GM12878 (cell line): ENCODE results near the gene MGST3. TPM values are rescaled to one million over a fixed set of nuclear protein-coding genes. Genes with fewer than 3 reads are reported as not detected.
A peak's percentile ranks its signal among the peaks of the same experiment; 100 is the strongest.

Source experiments
- ATAC-seq: fragments of 200-7000 bp; cut with Tn5 transposase; 3 replicates; pipeline ENCODE4 v1.9.1; 2020; ENCODE audit warnings: mild to moderate bottlenecking, moderate library complexity
- BruUV-seq: library from RNA; stranded (reverse); fragments of 400-500 nt; replicated peaks from 2 replicates; lab custom pipeline; 2021; lab: Mats Ljungman, UMichigan
- CTCF ChIA-PET: fragments of 300-600 bp; sonication (Branson Sonifier 250); formaldehyde crosslinking; extraction: SDS; loops from one replicate; lab custom pipeline; 2021; ENCODE audit warnings: inconsistent platforms; lab: Yijun Ruan, JAX
- POLR2A ChIA-PET: fragments of 350-600 bp; formaldehyde crosslinking; extraction: SDS; loops from one replicate; lab custom pipeline; 2021; ENCODE audit warnings: inconsistent platforms; lab: Charles Lee
- RAD21 ChIA-PET: fragments of 300-600 bp; sonication (Branson Sonifier 250); formaldehyde crosslinking; loops from one replicate; lab custom pipeline; 2023; ENCODE audit warnings: antibody characterized with exemption; ENCODE audit not compliant: unreplicated experiment; lab: Charles Lee
- SMC1A ChIA-PET: fragments of 300-600 bp; sonication (Branson Sonifier 250); formaldehyde crosslinking; loops from one replicate; lab custom pipeline; 2023; ENCODE audit not compliant: unreplicated experiment, uncharacterized antibody; lab: Charles Lee
- DNase-seq: peaks from one replicate; pipeline ENCODE4 v3.0.0-alpha.2; 2011; ENCODE audit warnings: low read depth, low spot score
- FAIRE-seq: peaks from 3 replicates; lab custom pipeline; 2011; peaks lifted over from hg19 to GRCh38; lab: Jason Lieb, UNC
- H2AFZ ChIP-seq: 2 replicates; pipeline ENCODE4 v1.6.0; 2011; ENCODE audit warnings: low read depth, low read length, control low read depth; ENCODE audit not compliant: control insufficient read depth
- H3K27ac ChIP-seq: 2 replicates; pipeline ENCODE4 v1.5.1; 2011; ENCODE audit warnings: control low read depth; ENCODE audit not compliant: control insufficient read depth, insufficient read depth
- H3K27me3 ChIP-seq, 2 experiments: replicated peaks in 1 of 2; 2 replicates each; pipeline versions ENCODE4 v1.6.0 to v1.6.1; 2011; ENCODE audit warnings: low read length in 1 of 2; ENCODE audit not compliant: control insufficient read depth in 2 of 2, insufficient read depth in 2 of 2
- H3K36me3 ChIP-seq, 2 experiments: 2 replicates each; pipeline ENCODE4 v1.5.1; 2011; ENCODE audit warnings: low read length in 1 of 2; ENCODE audit not compliant: control insufficient read depth in 2 of 2, insufficient read depth in 2 of 2
- H3K4me1 ChIP-seq: 2 replicates; pipeline ENCODE4 v1.6.1; 2011; ENCODE audit warnings: mild to moderate bottlenecking, low read length, moderate library complexity, mixed read lengths; ENCODE audit not compliant: control insufficient read depth, insufficient read depth
- H3K4me2 ChIP-seq: 2 replicates; pipeline ENCODE4 v1.6.0; 2011; ENCODE audit warnings: control low read depth; ENCODE audit not compliant: control insufficient read depth, insufficient read depth
- H3K4me3 ChIP-seq: fragments of 200-600 bp; sonication (generic); 2 replicates; pipeline ENCODE4 v1.5.1; 2016
- H3K79me2 ChIP-seq: 2 replicates; pipeline ENCODE4 v1.6.0; 2011; ENCODE audit warnings: low read length; ENCODE audit not compliant: control insufficient read depth, insufficient read depth
- H3K9ac ChIP-seq: 2 replicates; pipeline ENCODE4 v1.8.0; 2011; ENCODE audit warnings: low read length, control low read depth, mixed read lengths; ENCODE audit not compliant: control insufficient read depth, insufficient read depth
- H3K9me3 ChIP-seq: replicated peaks from 3 replicates; pipeline ENCODE4 v1.5.1; 2011; ENCODE audit warnings: mild to moderate bottlenecking, low read length; ENCODE audit not compliant: control insufficient read depth, insufficient read depth
- H4K20me1 ChIP-seq: 2 replicates; pipeline ENCODE4 v1.6.0; 2011; ENCODE audit not compliant: control insufficient read depth, insufficient read depth
- ASH2L ChIP-seq: fragments of 300-600, 200-600 bp; sonication (generic); IDR thresholded peaks from 2 replicates; pipeline ENCODE4 v1.6.1; 2017; ENCODE audit warnings: low read depth, mild to moderate bottlenecking, borderline replicate concordance
- HCFC1 ChIP-seq: fragments of 150-350 bp; IDR thresholded peaks from 2 replicates; pipeline ENCODE4 v1.6.1; 2014; ENCODE audit warnings: low read length
- JUNB ChIP-seq: IDR thresholded peaks from 2 replicates; pipeline ENCODE4 v1.6.1; 2016; ENCODE audit warnings: antibody characterized with exemption, mild to moderate bottlenecking
- KLF5 ChIP-seq: fragments of 450-650 bp; IDR thresholded peaks from 2 replicates; pipeline ENCODE4 v1.6.1; 2014; ENCODE audit warnings: mild to moderate bottlenecking; ENCODE audit not compliant: partially characterized antibody
- SIX5 ChIP-seq: IDR thresholded peaks from 2 replicates; pipeline ENCODE4 v1.6.1; 2011; ENCODE audit warnings: mild to moderate bottlenecking, low read depth, low read length, moderate library complexity; ENCODE audit not compliant: severe bottlenecking
- ZNF217 ChIP-seq: fragments of 450-650 bp; IDR thresholded peaks from 2 replicates; pipeline ENCODE4 v1.6.1; 2017; ENCODE audit warnings: antibody characterized with exemption, mild to moderate bottlenecking
- WGBS: methylation state at CpG from one replicate; pipeline ENCODE4 v1.1.6; 2016; ENCODE audit warnings: low lambda C conversion rate; ENCODE audit not compliant: insufficient replicate concordance, insufficient coverage; ENCODE audit errors: missing lambda C conversion rate; 5-methylcytosine and 5-hydroxymethylcytosine counted together
- in situ Hi-C: fragments of 300-500 bp; cut with MboI; formaldehyde crosslinking; loops from 9 replicates; pipeline ENCODE4 v1.14.3; 2018; ENCODE audit warnings: mixed read lengths
- intact Hi-C: fragments of 100-400 bp; cut with micrococcal nuclease; formaldehyde crosslinking; loops from one replicate; pipeline ENCODE4 v1.14.2; 2022; ENCODE audit not compliant: unreplicated experiment
- polyA plus RNA-seq, 11 experiments: library from polyadenylated mRNA; depleted of rRNA in 4 of 11; unstranded in 6 of 11; stranded (reverse) in 5 of 11; fragments of >200 nt; fragmentation: Nextera tagmentation in 4 of 11; fragmentation: Illumina TruSeq in 1 of 11; extraction: Ambion mirVana in 4 of 11; extraction: Trizol in 1 of 11; gene quantifications; 1 replicate in 1 of 11; 2 replicates in 10 of 11; pipeline versions ENCODE4 v1.2.1 to v1.2.3, GENCODE V29; 2011 to 2016; ENCODE audit warnings: inconsistent platforms in 2 of 11, missing spikeins in 2 of 11, low read depth in 1 of 11
- total RNA-seq, 4 experiments: library from RNA; depleted of rRNA in 3 of 4; stranded (reverse); fragments of >200 nt in 3 of 4; fragmentation: Illumina TruSeq in 1 of 4; extraction: Trizol in 1 of 4; gene quantifications; 2 replicates each; pipeline versions ENCODE4 v1.2.1 to v1.2.3, GENCODE V29; 2013 to 2021
- TF ChIP-seq, protein P1 (sequence below): IDR thresholded peaks from 2 replicates; pipeline ENCODE4 v1.6.1; 2012; ENCODE audit warnings: mild to moderate bottlenecking, low read depth, low read length
- TF ChIP-seq, protein P2 (sequence below): fragments of 450-650 bp; IDR thresholded peaks from 2 replicates; pipeline ENCODE4 v1.6.1; 2017; ENCODE audit warnings: antibody characterized with exemption, mild to moderate bottlenecking, moderate library complexity
- TF ChIP-seq, protein P3 (sequence below): fragments of 450-650 bp; formaldehyde crosslinking; IDR thresholded peaks from 2 replicates; pipeline ENCODE4 v1.4.0; 2020; ENCODE audit warnings: mild to moderate bottlenecking, moderate library complexity

Gene MGST3
- total and polyA plus RNA-seq, 10 of the 15 experiments (the other 5 are each of a cell fraction or from before 2014, with no cell fraction given): 37.3 to 145 (median 68.8) TPM

DNA sequence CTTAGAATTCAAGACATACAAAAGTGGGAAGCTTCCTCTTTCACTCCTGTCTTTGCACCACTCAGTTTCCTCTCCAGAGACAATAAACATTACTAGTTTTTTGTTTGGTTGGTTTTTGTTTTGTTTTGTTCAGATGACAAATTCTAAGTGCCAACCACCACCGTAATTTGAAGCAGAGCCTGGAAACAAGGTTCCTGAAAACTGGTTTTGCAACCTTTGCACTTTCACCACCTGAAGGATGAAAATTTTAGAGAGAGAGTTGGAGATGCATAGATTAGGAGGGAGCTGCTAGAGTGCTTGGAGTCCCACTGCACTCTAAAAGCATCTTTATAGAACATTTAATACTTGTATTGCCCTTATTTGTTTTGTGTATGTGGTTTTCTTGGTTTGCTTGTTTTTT, 20.2 kb upstream of the MGST3 start (continued):
- TF ChIP-seq, protein P1, sequence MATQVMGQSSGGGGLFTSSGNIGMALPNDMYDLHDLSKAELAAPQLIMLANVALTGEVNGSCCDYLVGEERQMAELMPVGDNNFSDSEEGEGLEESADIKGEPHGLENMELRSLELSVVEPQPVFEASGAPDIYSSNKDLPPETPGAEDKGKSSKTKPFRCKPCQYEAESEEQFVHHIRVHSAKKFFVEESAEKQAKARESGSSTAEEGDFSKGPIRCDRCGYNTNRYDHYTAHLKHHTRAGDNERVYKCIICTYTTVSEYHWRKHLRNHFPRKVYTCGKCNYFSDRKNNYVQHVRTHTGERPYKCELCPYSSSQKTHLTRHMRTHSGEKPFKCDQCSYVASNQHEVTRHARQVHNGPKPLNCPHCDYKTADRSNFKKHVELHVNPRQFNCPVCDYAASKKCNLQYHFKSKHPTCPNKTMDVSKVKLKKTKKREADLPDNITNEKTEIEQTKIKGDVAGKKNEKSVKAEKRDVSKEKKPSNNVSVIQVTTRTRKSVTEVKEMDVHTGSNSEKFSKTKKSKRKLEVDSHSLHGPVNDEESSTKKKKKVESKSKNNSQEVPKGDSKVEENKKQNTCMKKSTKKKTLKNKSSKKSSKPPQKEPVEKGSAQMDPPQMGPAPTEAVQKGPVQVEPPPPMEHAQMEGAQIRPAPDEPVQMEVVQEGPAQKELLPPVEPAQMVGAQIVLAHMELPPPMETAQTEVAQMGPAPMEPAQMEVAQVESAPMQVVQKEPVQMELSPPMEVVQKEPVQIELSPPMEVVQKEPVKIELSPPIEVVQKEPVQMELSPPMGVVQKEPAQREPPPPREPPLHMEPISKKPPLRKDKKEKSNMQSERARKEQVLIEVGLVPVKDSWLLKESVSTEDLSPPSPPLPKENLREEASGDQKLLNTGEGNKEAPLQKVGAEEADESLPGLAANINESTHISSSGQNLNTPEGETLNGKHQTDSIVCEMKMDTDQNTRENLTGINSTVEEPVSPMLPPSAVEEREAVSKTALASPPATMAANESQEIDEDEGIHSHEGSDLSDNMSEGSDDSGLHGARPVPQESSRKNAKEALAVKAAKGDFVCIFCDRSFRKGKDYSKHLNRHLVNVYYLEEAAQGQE: no peak
- TF ChIP-seq JUNB: no peak

DNA sequence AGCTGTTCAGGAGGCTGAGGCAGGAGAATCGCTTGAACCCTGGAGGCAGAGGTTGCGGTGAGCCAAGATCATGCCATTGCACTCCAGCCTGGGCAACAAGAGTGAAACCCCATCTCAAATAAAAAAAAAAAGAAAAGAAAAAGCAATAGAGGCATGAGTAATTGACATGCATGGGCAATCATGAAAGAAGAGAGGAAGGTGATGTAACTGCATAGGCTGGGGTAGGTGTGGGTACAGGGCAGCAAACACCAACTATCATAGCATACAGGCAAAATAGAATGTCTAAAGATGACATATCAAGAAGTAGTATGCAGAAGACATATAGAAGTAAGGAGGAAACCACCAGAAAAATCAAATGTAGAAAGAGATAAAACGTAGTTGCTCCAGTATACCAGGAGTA, 19.0 kb upstream of the MGST3 start:
- H3K4me3 ChIP-seq: no peak overlapping the region
- H3K9me3 ChIP-seq: no peaks in the 10 kb centered on the region
- no peaks in the 10 kb centered on the region for H3K36me3 ChIP-seq
- no peak for FAIRE-seq
- POLR2A ChIA-PET: no interaction called here
- ATAC-seq: peak; percentile 92
- H3K27me3 ChIP-seq: no peaks in the 10 kb centered on the region
- H2AFZ ChIP-seq: no peak overlapping the region
- no peak overlapping the region for H3K4me2 ChIP-seq
- no peaks in the 10 kb centered on the region for H3K4me1 ChIP-seq
- CTCF ChIA-PET: interaction anchor here (0.8 kb wide), 1 partner anchor 19 kb away, joined by 3 read pairs; no protein-coding TSS in a partner anchor
- no peak overlapping the region for H3K9ac ChIP-seq
- H3K27ac ChIP-seq: no peak overlapping the region
- H3K79me2 ChIP-seq: no peaks in the 10 kb centered on the region
- in situ Hi-C loops (no loop called here), intact Hi-C loops (no loop called here)
- DNase-seq: no peak
- RAD21 ChIA-PET: no interaction called here
- no peaks in the 10 kb centered on the region for H4K20me1 ChIP-seq
- SMC1A ChIA-PET: no interaction called here
- BruUV-seq: no TSS peak
- 67% methylated on average over 3 of the region's 3 CpGs for whole genome bisulfite sequencing
- TF ChIP-seq ZNF217: no peak
- no peak for TF ChIP-seq SIX5
- no peak for TF ChIP-seq ASH2L
- TF ChIP-seq HCFC1: no peak
- TF ChIP-seq, protein P2, sequence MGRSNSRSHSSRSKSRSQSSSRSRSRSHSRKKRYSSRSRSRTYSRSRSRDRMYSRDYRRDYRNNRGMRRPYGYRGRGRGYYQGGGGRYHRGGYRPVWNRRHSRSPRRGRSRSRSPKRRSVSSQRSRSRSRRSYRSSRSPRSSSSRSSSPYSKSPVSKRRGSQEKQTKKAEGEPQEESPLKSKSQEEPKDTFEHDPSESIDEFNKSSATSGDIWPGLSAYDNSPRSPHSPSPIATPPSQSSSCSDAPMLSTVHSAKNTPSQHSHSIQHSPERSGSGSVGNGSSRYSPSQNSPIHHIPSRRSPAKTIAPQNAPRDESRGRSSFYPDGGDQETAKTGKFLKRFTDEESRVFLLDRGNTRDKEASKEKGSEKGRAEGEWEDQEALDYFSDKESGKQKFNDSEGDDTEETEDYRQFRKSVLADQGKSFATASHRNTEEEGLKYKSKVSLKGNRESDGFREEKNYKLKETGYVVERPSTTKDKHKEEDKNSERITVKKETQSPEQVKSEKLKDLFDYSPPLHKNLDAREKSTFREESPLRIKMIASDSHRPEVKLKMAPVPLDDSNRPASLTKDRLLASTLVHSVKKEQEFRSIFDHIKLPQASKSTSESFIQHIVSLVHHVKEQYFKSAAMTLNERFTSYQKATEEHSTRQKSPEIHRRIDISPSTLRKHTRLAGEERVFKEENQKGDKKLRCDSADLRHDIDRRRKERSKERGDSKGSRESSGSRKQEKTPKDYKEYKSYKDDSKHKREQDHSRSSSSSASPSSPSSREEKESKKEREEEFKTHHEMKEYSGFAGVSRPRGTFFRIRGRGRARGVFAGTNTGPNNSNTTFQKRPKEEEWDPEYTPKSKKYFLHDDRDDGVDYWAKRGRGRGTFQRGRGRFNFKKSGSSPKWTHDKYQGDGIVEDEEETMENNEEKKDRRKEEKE: no peak
- TF ChIP-seq, protein P3, sequence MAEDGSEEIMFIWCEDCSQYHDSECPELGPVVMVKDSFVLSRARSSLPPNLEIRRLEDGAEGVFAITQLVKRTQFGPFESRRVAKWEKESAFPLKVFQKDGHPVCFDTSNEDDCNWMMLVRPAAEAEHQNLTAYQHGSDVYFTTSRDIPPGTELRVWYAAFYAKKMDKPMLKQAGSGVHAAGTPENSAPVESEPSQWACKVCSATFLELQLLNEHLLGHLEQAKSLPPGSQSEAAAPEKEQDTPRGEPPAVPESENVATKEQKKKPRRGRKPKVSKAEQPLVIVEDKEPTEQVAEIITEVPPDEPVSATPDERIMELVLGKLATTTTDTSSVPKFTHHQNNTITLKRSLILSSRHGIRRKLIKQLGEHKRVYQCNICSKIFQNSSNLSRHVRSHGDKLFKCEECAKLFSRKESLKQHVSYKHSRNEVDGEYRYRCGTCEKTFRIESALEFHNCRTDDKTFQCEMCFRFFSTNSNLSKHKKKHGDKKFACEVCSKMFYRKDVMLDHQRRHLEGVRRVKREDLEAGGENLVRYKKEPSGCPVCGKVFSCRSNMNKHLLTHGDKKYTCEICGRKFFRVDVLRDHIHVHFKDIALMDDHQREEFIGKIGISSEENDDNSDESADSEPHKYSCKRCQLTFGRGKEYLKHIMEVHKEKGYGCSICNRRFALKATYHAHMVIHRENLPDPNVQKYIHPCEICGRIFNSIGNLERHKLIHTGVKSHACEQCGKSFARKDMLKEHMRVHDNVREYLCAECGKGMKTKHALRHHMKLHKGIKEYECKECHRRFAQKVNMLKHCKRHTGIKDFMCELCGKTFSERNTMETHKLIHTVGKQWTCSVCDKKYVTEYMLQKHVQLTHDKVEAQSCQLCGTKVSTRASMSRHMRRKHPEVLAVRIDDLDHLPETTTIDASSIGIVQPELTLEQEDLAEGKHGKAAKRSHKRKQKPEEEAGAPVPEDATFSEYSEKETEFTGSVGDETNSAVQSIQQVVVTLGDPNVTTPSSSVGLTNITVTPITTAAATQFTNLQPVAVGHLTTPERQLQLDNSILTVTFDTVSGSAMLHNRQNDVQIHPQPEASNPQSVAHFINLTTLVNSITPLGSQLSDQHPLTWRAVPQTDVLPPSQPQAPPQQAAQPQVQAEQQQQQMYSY (CRISPR knock-in tag): no peak
- no peak for TF ChIP-seq KLF5
